Ovary (tissue), 9 donors: Measurements from ENCODE around the gene C11orf52. TPM values are rescaled to one million over a fixed set of nuclear protein-coding genes. Genes with fewer than 3 reads are reported as not detected.

Source experiments
- DNase-seq, 5 donors: peaks; one replicate each; pipeline ENCODE4 v3.0.0-alpha.2; 2019 to 2020
- H3K27ac ChIP-seq, 2 donors: fragments of 200-600 bp; one replicate each; pipeline versions ENCODE4 v1.5.1 to v1.8.0; 2019 to 2022
- H3K27me3 ChIP-seq: fragments of 200-600 bp; one replicate; pipeline ENCODE4 v1.8.0; 2022
- H3K36me3 ChIP-seq: fragments of 200-600 bp; sonication (generic); one replicate; pipeline ENCODE4 v1.5.1; 2019
- H3K4me1 ChIP-seq: one replicate; pipeline ENCODE4 v1.8.1; 2013; ENCODE audit warnings: mild to moderate bottlenecking, moderate library complexity; ENCODE audit not compliant: insufficient read depth
- H3K4me3 ChIP-seq: fragments of 200-600 bp; sonication (generic); one replicate; pipeline ENCODE4 v1.5.1; 2017
- H3K9me3 ChIP-seq, 2 donors: fragments of 200-600 bp in 1 of 2; sonication (generic) in 1 of 2; one replicate each; pipeline versions ENCODE4 v1.5.1 to v1.8.1; 2013 to 2019; ENCODE audit warnings: mild to moderate bottlenecking in 1 of 2, moderate library complexity in 1 of 2
- EP300 ChIP-seq: sonication (generic); formaldehyde crosslinking; IDR thresholded peaks from one replicate; pipeline ENCODE4 v1.6.1; 2017; ENCODE audit warnings: antibody characterized with exemption
- POLR2A ChIP-seq: fragments of 450-650 bp; IDR thresholded peaks from one replicate; pipeline ENCODE4 v1.6.1; 2017; ENCODE audit warnings: antibody characterized with exemption, mild to moderate bottlenecking, moderate library complexity
- WGBS, 3 donors: extraction: QIAGEN DNeasy Blood & Tissue Kit in 1 of 3; methylation state at CpG; one replicate each; pipeline versions ENCODE4 v1.1.5 to v1.1.7; 2013 to 2017; 5-methylcytosine and 5-hydroxymethylcytosine counted together
- intact Hi-C, 4 donors: fragments of 100-400 bp; cut with DNase I; formaldehyde crosslinking; loops; one replicate each; pipeline versions ENCODE4 v1.11.0 to v1.15.1; 2022 to 2023
- polyA plus RNA-seq, 2 donors: library from polyadenylated mRNA; stranded (reverse); fragments of 200-250 nt in 1 of 2; fragments of 350-450 nt in 1 of 2; fragmentation: Illumina TruSeq in 1 of 2; extraction: RNeasy Lipid Tissue Mini Kit (QIAGEN cat#74804) in 1 of 2; gene quantifications; one replicate each; pipeline ENCODE4 v1.2.3, GENCODE V29; 2013 to 2014
- small RNA-seq: library from RNA; depleted of rRNA; stranded (forward); fragments of <200 nt; gene quantifications from one replicate; pipeline ENCODE3, GENCODE V24; 2016
- total RNA-seq, 7 donors: library from RNA; depleted of rRNA in 2 of 7; stranded (reverse); fragments of >200 nt in 2 of 7; fragmentation: NEBNext Ultra II Directional in 3 of 7; extraction: Animal tissue kit (Norgen Biotek cat#: 25700) in 3 of 7; gene quantifications; one replicate each; pipeline versions ENCODE4 v1.1.0 to v1.2.4, GENCODE V29; 2016 to 2023
- TF ChIP-seq, protein P1 (sequence below), 3 donors: fragments of 450-650 bp in 2 of 3; fragments of 200-600 bp in 1 of 3; IDR thresholded peaks; one replicate each; pipeline versions ENCODE4 v1.5.1 to v1.8.0; 2016 to 2022; ENCODE audit warnings: antibody characterized with exemption in 3 of 3, mild to moderate bottlenecking in 1 of 3
- donor health status: DM: no; HTN: no; CAD: no; lungs with moderate emphysema.
- donor health status: DM: no; HTN: no; CAD: no.
- donor health status: Bipolar disorder and iron deficiency.
- donor health status: DM: yes; HTN: yes; CAD: no.
- donor health status: DM: no; HTN: no; CAD: no.
- donor health status: DM: yes; HTN: yes; CAD: no.

The C11orf52 gene
- total and polyA plus RNA-seq, 9 donors = 1.3 to 5.9 (median 2.3) TPM; not detected in 1

DNA sequence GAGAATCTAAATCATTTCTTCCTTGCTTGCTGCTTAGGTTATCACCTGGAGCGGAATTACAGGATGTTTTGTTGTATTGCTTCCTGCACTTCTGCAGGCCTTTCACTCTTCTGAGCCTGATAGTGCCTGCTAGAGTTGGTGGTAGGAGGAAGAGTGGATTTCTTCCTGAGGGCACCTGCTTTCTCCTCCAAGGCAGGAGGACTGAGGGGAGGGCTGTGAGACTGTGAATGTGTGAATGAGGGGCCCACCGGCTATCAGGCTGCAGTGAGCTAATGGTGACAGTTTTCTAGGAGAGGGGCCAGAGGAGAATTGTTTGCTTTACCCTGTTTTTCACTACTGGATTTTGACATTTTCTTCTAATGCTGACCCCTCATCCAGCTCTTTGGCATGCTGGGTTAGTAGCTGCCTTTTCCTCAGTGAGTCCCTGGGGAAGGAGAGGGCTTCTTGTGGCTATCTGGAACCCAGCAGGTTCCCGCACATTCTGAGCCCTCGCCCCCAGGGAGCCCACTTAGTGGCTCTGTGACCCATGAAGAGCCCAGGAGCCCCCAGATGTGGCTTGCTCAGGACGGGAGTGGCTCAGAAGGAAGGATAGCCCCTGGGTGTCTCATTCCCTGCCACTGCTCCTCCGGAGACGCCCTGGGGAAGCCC, 57.5 kb downstream of the C11orf52 start:
- Histone ChIP-seq H3K27me3 (no peaks in the 10 kb centered on the region), H3K36me3 (no peaks in the 10 kb centered on the region), H3K4me1 (peaks cover 9% of the 10 kb centered on the region), H3K9me3 (no peaks in the 10 kb centered on the region), H3K27ac (peak overlapping the region; percentile 84 to 86), H3K4me3 (peak overlapping the region; percentile 72)
- TF ChIP-seq EP300 (no peak), POLR2A (no peak)
- TF ChIP-seq, protein P1, sequence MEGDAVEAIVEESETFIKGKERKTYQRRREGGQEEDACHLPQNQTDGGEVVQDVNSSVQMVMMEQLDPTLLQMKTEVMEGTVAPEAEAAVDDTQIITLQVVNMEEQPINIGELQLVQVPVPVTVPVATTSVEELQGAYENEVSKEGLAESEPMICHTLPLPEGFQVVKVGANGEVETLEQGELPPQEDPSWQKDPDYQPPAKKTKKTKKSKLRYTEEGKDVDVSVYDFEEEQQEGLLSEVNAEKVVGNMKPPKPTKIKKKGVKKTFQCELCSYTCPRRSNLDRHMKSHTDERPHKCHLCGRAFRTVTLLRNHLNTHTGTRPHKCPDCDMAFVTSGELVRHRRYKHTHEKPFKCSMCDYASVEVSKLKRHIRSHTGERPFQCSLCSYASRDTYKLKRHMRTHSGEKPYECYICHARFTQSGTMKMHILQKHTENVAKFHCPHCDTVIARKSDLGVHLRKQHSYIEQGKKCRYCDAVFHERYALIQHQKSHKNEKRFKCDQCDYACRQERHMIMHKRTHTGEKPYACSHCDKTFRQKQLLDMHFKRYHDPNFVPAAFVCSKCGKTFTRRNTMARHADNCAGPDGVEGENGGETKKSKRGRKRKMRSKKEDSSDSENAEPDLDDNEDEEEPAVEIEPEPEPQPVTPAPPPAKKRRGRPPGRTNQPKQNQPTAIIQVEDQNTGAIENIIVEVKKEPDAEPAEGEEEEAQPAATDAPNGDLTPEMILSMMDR (IDR thresholded peaks at IDR 0.05) = no peak
- 52 to 62% (median 56%) methylated on average over 5 to 7 of the region's 7 CpGs for WGBS, 3 donors
- intact Hi-C loops = loop anchor here (2.0 to 5.0 kb wide), 4 partner anchors 39 to 104 kb away; partner anchors contain the start of genes DIXDC1 (in 3 of the 4), CFAP68 (in 2 of the 4), FDXACB1 (in 2 of the 4) and ALG9 (in 1 of the 4)
- peak in 1 of 5 donors; percentile 23 for DNase-seq

Small RNA genes lying within 50 kb of the gene (small RNA-seq; reads per million reads assigned to genes)
- gene C11orf52 = not detected
- gene RNA5SP351 = not detected
- gene RPL37AP8 = not detected

Other genes with a start within 250 kb of the C11orf52 start
- gene PPP2R1B, start 152.5 kb upstream of the C11orf52 start, total RNA-seq = 10 to 100 TPM; 17.3 to 36.4 (median 25.9) TPM
- gene PPP2R1B, start 152.5 kb upstream of the C11orf52 start, polyA plus RNA-seq = 10 to 100 TPM in 1 of 2 donors, 1 to 10 TPM in 1; 9.8 to 20.4 TPM
- gene ALG9, start 47.3 kb upstream of the C11orf52 start, total RNA-seq = 10 to 100 TPM; 24.4 to 39.9 (median 29.3) TPM
- gene ALG9, start 47.3 kb upstream of the C11orf52 start, polyA plus RNA-seq = 10 to 100 TPM; 12.0 to 43.5 TPM
- gene FDXACB1, start 39.7 kb upstream of the C11orf52 start, total RNA-seq = 1 to 10 TPM; 1.3 to 2.9 (median 1.8) TPM
- gene FDXACB1, start 39.7 kb upstream of the C11orf52 start, polyA plus RNA-seq = 1 to 10 TPM; 1.4 to 2.8 TPM
- 10 to 100 TPM; 11.6 to 40.9 (median 21.4) TPM for gene CFAP68, start 39.4 kb upstream of the C11orf52 start, total RNA-seq
- gene CFAP68, start 39.4 kb upstream of the C11orf52 start, polyA plus RNA-seq = 10 to 100 TPM; 28.6 to 70.1 TPM
- 100 to 1,000 TPM in 1 of 7 donors, 10 to 100 TPM in 6; 22.7 to 121 (median 72.5) TPM for gene CRYAB, start 7.1 kb upstream of the C11orf52 start, total RNA-seq
- 100 to 1,000 TPM in 1 of 2 donors, 10 to 100 TPM in 1; 69.2 to 301 TPM for gene CRYAB, start 7.1 kb upstream of the C11orf52 start, polyA plus RNA-seq
- 10 to 100 TPM in 1 of 7 donors, 1 to 10 TPM in 4, under 1 TPM in 1, not detected in 1; 0.34 to 10.3 (median 7.6) TPM for gene HSPB2, start 6.2 kb upstream of the C11orf52 start, total RNA-seq
- gene HSPB2, start 6.2 kb upstream of the C11orf52 start, polyA plus RNA-seq = 10 to 100 TPM in 1 of 2 donors, 1 to 10 TPM in 1; 5.0 to 11.8 TPM
- 10 to 100 TPM; 17.0 to 25.4 (median 23.7) TPM for gene DIXDC1, start 18.4 kb downstream of the C11orf52 start, total RNA-seq
- 10 to 100 TPM; 10.3 to 37.9 TPM for gene DIXDC1, start 18.4 kb downstream of the C11orf52 start, polyA plus RNA-seq
- 10 to 100 TPM; 10.8 to 26.4 (median 19.9) TPM for gene DLAT, start 106.5 kb downstream of the C11orf52 start, total RNA-seq
- 10 to 100 TPM; 11.1 to 27.8 TPM for gene DLAT, start 106.5 kb downstream of the C11orf52 start, polyA plus RNA-seq
- gene PIH1D2, start 155.1 kb downstream of the C11orf52 start, total RNA-seq = 1 to 10 TPM in 6 of 7 donors, under 1 TPM in 1; 0.83 to 8.6 (median 2.4) TPM
- gene PIH1D2, start 155.1 kb downstream of the C11orf52 start, polyA plus RNA-seq = 1 to 10 TPM in 1 of 2 donors, under 1 TPM in 1; 0.94 to 2.3 TPM
- 10 to 100 TPM; 11.4 to 23.1 (median 17.2) TPM for gene NKAPD1, start 155.4 kb downstream of the C11orf52 start, total RNA-seq
- 10 to 100 TPM; 18.8 to 48.2 TPM for gene NKAPD1, start 155.4 kb downstream of the C11orf52 start, polyA plus RNA-seq
- gene TIMM8B, start 167.8 kb downstream of the C11orf52 start, total RNA-seq = 10 to 100 TPM; 21.8 to 45.7 (median 31.4) TPM
- 10 to 100 TPM; 53.3 to 71.1 TPM for gene TIMM8B, start 167.8 kb downstream of the C11orf52 start, polyA plus RNA-seq
- gene SDHD, start 168.0 kb downstream of the C11orf52 start, total RNA-seq = 10 to 100 TPM; 64.9 to 85.9 (median 83.2) TPM
- gene SDHD, start 168.0 kb downstream of the C11orf52 start, polyA plus RNA-seq = 10 to 100 TPM; 85.1 to 98.4 TPM
- 10 to 100 TPM in 1 of 7 donors, 1 to 10 TPM in 6; 1.7 to 17.1 (median 3.5) TPM for gene IL18, start 245.2 kb downstream of the C11orf52 start, total RNA-seq
- gene IL18, start 245.2 kb downstream of the C11orf52 start, polyA plus RNA-seq = 1 to 10 TPM; 2.2 to 7.7 TPM
- gene TEX12, start 248.5 kb downstream of the C11orf52 start, total RNA-seq = 1 to 10 TPM in 1 of 7 donors, under 1 TPM in 5, not detected in 1; 0.23 to 1.3 (median 0.52) TPM
- under 1 TPM; 0.11 to 0.62 TPM for gene TEX12, start 248.5 kb downstream of the C11orf52 start, polyA plus RNA-seq